Stimulated activated CD4-positive, alpha-beta T cell treated with anti-CD3 and anti-CD28 coated beads, Interleukin-15, amount 100 ng/mL, for 24 hours (primary cell): ENCODE data around the gene PNPLA6.

ENCODE experiments used
- DNase-seq: peaks from one replicate; pipeline ENCODE4 v3.0.0-alpha.2; 2020

PNPLA6 gene

GRCh38 chr19:7602935-7603497, 67.5 kb downstream of the PNPLA6 start:
- no peak for DNase-seq

GRCh38 chr19:7603919-7604318, 68.4 kb downstream of the PNPLA6 start:
- DNase-seq, result no peak

GRCh38 chr19:7605490-7606222, 70.1 kb downstream of the PNPLA6 start:
- peak; percentile 62 for DNase-seq

GRCh38 chr19:7606289-7606688, 70.8 kb downstream of the PNPLA6 start:
- no peak for DNase-seq

DNA sequence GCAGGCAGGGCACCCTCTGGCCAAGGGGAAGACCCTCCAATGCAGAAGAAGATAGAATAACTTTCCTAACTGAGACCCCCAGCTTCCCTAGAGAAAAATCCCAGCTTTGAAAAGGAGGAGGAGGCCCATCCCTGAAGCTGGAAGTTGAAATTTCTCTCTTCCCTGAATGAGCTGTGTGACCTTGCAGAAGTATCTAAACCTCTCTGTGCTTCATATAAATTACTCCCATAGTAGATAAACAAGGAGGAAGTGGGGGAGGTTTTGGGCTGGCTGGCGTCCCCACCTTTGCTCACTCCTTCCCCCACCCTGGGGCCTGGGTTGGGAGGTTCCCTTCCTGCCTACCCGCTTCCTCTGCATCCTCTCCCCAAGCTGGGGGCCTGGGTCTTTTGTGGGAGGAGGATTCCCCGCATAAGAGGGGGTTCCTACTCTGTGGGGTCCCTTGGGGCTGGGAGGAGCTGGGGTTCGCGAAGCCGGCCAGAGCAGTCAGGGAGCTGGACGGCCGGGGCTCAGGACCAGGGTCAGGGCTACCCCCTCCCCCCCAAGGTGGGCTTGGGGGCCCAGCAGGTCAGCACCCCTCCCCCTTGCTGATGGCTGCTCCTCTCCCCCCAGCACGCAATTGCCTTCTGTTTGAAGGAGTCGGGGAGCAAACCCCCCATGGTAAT, 71.8 kb downstream of the PNPLA6 start:
- DNase-seq, result no peak

DNA sequence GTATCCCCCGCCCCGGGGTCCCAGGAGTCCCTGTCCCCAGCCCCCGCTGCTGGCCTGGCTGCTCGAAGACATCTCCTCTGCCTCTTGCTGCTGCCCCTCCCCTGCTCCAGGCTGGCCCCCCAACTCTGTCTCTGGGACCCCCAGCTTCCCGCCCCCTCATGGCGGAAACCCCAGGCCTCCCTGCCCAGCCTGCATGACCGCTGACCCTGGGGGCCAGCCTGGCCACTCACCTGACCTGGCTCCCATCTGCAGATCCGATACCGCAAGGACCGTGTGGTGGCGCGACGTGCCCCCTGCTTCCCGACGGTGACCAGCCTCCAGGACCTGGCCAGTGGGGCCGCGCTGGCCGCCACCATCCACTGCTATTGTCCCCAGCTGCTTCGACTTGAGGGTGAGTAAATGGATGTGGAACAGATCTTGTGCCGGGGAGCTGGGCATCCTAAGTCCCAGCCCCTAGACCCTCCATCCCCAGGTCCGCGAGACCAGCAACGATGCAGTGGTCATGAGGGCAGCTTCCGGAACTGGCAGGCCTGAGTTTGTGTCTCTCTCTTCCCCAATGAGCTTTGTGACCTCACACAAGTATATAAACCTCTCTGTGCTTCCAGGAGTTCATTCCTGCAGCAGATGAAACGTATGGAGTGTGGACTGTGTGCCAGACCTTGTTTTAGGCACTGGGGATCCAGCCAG, 72.5 kb downstream of the PNPLA6 start:
- DNase-seq, result no peak

GRCh38 chr19:7610491-7611240, 75.1 kb downstream of the PNPLA6 start:
- no peak for DNase-seq
